GM23338 (cell line): ENCODE data around the gene FRAS1. TPM values are rescaled to one million over a fixed set of nuclear protein-coding genes. Genes with fewer than 3 reads are reported as not detected.

Experiments
- ATAC-seq: fragments of 200-7000 bp; cut with Tn5 transposase; 3 replicates; pipeline ENCODE4 v1.9.1; 2020
- DNase-seq: peaks from one replicate; pipeline ENCODE4 v3.0.0-alpha.2; 2015; ENCODE audit warnings: low spot score
- H2AFZ ChIP-seq: fragments of 200-600 bp; sonication (generic); 2 replicates; pipeline ENCODE4 v1.8.0; 2016; ENCODE audit warnings: antibody characterized with exemption, mild to moderate bottlenecking, moderate library complexity
- H3F3A ChIP-seq: fragments of 200-600 bp; sonication (generic); replicated peaks from 2 replicates; pipeline ENCODE4 v1.8.0; 2017; ENCODE audit warnings: antibody characterized with exemption, mixed run types, low read depth
- H3K27ac ChIP-seq: fragments of 200-600 bp; sonication (generic); 2 replicates; pipeline ENCODE4 v1.6.1; 2016; ENCODE audit warnings: low read depth
- H3K27me3 ChIP-seq: fragments of 200-600 bp; sonication (generic); 2 replicates; pipeline ENCODE4 v1.8.0; 2016; ENCODE audit warnings: mild to moderate bottlenecking, mixed run types, moderate library complexity; ENCODE audit not compliant: insufficient read depth
- H3K36me3 ChIP-seq: fragments of 200-600 bp; sonication (generic); 2 replicates; pipeline ENCODE4 v1.8.0; 2016; ENCODE audit warnings: mild to moderate bottlenecking; ENCODE audit not compliant: insufficient read depth
- H3K4me1 ChIP-seq: fragments of 200-600 bp; sonication (generic); 2 replicates; pipeline ENCODE4 v1.8.0; 2016; ENCODE audit warnings: mild to moderate bottlenecking, moderate library complexity; ENCODE audit not compliant: insufficient read depth
- H3K4me2 ChIP-seq: fragments of 200-600 bp; sonication (generic); 2 replicates; pipeline ENCODE4 v1.7.1; 2017; ENCODE audit warnings: mixed run types
- H3K4me3 ChIP-seq: fragments of 200-600 bp; sonication (generic); 2 replicates; pipeline ENCODE4 v1.6.1; 2016; ENCODE audit warnings: mixed run types
- H3K79me2 ChIP-seq: fragments of 200-600 bp; sonication (generic); replicated peaks from 2 replicates; pipeline ENCODE4 v1.8.0; 2017; ENCODE audit warnings: mild to moderate bottlenecking; ENCODE audit not compliant: insufficient read depth
- H3K9me2 ChIP-seq: fragments of 200-600 bp; sonication (generic); 2 replicates; pipeline ENCODE4 v1.8.0; 2017; ENCODE audit not compliant: insufficient read depth
- H4K20me1 ChIP-seq: fragments of 200-600 bp; sonication (generic); replicated peaks from 2 replicates; pipeline ENCODE4 v1.8.0; 2017; ENCODE audit warnings: mild to moderate bottlenecking; ENCODE audit not compliant: insufficient read depth
- H3K27ac Mint-ChIP-seq: 2 replicates; pipeline ENCODE4 v1.8.0; 2020; ENCODE audit warnings: inconsistent platforms, mild to moderate bottlenecking, moderate library complexity, mixed read lengths
- H3K27me3 Mint-ChIP-seq: 3 replicates; pipeline ENCODE4 v1.8.0; 2022; ENCODE audit warnings: low read depth, mild to moderate bottlenecking, moderate library complexity, mixed read lengths, inconsistent platforms; ENCODE audit not compliant: insufficient read depth, poor library complexity
- H3K36me3 Mint-ChIP-seq: 3 replicates; pipeline ENCODE4 v1.8.0; 2021; ENCODE audit warnings: low read depth, mild to moderate bottlenecking, inconsistent platforms, moderate library complexity, mixed read lengths
- H3K4me1 Mint-ChIP-seq: 3 replicates; pipeline ENCODE4 v1.8.0; 2020; ENCODE audit warnings: mild to moderate bottlenecking, inconsistent platforms, mixed read lengths
- H3K4me3 Mint-ChIP-seq: 3 replicates; pipeline ENCODE4 v1.8.0; 2021; ENCODE audit warnings: moderate library complexity, mild to moderate bottlenecking, inconsistent platforms, mixed read lengths
- H3K9me3 Mint-ChIP-seq: 3 replicates; pipeline ENCODE4 v1.8.0; 2020; ENCODE audit warnings: moderate library complexity, mild to moderate bottlenecking, inconsistent platforms, mixed read lengths
- JUNB ChIP-seq: IDR thresholded peaks from one replicate; pipeline ENCODE4 v1.6.1; 2016; ENCODE audit warnings: antibody characterized with exemption; ENCODE audit not compliant: unreplicated experiment
- POLR2AphosphoS5 ChIP-seq: IDR thresholded peaks from 2 replicates; pipeline ENCODE4 v1.6.1; 2016; ENCODE audit warnings: antibody characterized with exemption, low read depth
- ZNF462 ChIP-seq: fragments of 250-450 bp; sonication (Bioruptor Pico); IDR thresholded peaks from 2 replicates; pipeline ENCODE4 v1.5.0; 2020; ENCODE audit warnings: mild to moderate bottlenecking, moderate library complexity
- polyA plus RNA-seq: library from polyadenylated mRNA; unstranded; fragments of >200 nt; fragmentation: Nextera tagmentation; extraction: Ambion mirVana; gene quantifications from 2 replicates; pipeline ENCODE4 v1.2.1, GENCODE V29; 2016
- total RNA-seq: library from RNA; depleted of rRNA; stranded (reverse); fragments of >200 nt; shearing (Covaris generic); gene quantifications from 2 replicates; pipeline ENCODE4 v1.2.3, GENCODE V29; 2014
- TF ChIP-seq, protein P1 (sequence below): IDR thresholded peaks from 2 replicates; pipeline ENCODE4 v1.6.1; 2016; ENCODE audit warnings: antibody characterized with exemption

Gene FRAS1
- total and polyA plus RNA-seq, 2 experiments from 2014 or later: 12.4 to 108 TPM

DNA sequence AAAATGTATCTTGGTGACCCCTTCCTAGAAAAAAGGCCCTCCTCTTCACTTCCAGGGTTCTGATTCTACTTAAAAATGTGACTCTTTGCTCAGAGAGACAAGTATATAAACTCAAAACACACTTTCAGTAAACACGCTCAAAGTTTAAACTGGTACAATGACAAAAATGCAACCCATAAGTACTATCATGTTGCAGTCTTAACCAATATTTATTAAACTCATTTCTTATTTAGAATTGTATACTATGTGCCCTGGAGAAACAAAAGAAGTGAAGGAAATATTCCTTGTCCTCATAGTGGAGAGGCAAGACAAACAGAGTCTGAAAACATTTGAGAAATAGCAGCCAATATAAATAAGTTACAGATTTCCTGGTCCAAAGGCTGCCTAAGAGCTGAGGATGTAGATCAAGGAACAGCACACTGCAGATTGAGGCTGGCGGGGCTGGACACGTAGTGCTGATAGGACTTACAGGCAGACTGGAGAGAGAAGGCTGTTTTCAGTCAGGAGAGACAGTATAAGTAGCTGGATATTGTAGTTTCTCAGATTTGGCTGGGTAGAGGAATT, 455.3 kb downstream of the FRAS1 start (continued):
- TF ChIP-seq ZNF462 (CRISPR knock-in tag): no peak
- no peak for TF ChIP-seq JUNB
- no peak for TF ChIP-seq POLR2AphosphoS5
- TF ChIP-seq, protein P1, sequence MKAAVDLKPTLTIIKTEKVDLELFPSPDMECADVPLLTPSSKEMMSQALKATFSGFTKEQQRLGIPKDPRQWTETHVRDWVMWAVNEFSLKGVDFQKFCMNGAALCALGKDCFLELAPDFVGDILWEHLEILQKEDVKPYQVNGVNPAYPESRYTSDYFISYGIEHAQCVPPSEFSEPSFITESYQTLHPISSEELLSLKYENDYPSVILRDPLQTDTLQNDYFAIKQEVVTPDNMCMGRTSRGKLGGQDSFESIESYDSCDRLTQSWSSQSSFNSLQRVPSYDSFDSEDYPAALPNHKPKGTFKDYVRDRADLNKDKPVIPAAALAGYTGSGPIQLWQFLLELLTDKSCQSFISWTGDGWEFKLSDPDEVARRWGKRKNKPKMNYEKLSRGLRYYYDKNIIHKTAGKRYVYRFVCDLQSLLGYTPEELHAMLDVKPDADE: no peak

GRCh38 chr4:78513411-78513975, 456.4 kb downstream of the FRAS1 start:
- no peaks in the 10 kb centered on the region for H3K9me3 Mint-ChIP-seq
- Histone ChIP-seq H3K79me2 (no peaks in the 10 kb centered on the region), H3K9me2 (no peaks in the 10 kb centered on the region), H3K4me1 (no peaks in the 10 kb centered on the region), H2AFZ (no peak overlapping the region), H3K4me3 (no peak overlapping the region), H4K20me1 (peaks cover 3% of the 10 kb centered on the region; the same call in 1 of the 2 replicates), H3K36me3 (peaks cover 18% of the 10 kb centered on the region), H3K4me2 (no peak overlapping the region), H3F3A (no peaks in the 10 kb centered on the region), H3K27me3 (no peaks in the 10 kb centered on the region), H3K27ac (no peak overlapping the region)
- DNase-seq (no peak), ATAC-seq (no peak)
- peaks cover 18% of the 10 kb centered on the region for H3K36me3 Mint-ChIP-seq
- H3K4me3 Mint-ChIP-seq: no peak overlapping the region
- no peaks in the 10 kb centered on the region for H3K4me1 Mint-ChIP-seq
- peaks cover 2% of the 10 kb centered on the region for H3K27me3 Mint-ChIP-seq
- no peak overlapping the region for H3K27ac Mint-ChIP-seq
- TF ChIP-seq ZNF462 (CRISPR knock-in tag) (no peak), JUNB (no peak)
- TF ChIP-seq, protein P1: no peak
